ENCODE results near the gene OSGEP. TPM values are rescaled to one million over a fixed set of nuclear protein-coding genes. Genes with fewer than 3 reads are reported as not detected.

Gene OSGEP
- total and polyA plus RNA-seq, 4 donors = 35.5 to 54.1 (median 44.2) TPM

DNA sequence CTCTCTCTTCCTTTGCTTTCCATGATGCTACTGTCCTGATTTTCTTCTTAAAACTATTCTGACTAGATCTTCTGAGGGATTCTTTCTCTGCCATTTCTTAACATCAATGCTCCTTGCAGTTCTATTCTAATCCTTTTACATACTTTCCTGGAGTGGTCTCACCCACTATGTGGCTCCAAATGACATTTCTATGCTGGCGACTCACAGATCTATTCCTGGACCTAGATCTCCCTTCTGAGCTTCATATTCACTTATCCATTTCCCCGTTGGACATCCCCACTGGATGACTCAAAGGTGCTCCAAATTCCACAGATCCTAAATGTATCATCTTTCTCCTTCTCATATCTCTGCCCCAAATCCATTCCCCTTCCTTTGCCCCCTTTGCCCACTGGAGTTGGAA lies 45.4 kb downstream of the OSGEP start:
- TF ChIP-seq, protein P1, sequence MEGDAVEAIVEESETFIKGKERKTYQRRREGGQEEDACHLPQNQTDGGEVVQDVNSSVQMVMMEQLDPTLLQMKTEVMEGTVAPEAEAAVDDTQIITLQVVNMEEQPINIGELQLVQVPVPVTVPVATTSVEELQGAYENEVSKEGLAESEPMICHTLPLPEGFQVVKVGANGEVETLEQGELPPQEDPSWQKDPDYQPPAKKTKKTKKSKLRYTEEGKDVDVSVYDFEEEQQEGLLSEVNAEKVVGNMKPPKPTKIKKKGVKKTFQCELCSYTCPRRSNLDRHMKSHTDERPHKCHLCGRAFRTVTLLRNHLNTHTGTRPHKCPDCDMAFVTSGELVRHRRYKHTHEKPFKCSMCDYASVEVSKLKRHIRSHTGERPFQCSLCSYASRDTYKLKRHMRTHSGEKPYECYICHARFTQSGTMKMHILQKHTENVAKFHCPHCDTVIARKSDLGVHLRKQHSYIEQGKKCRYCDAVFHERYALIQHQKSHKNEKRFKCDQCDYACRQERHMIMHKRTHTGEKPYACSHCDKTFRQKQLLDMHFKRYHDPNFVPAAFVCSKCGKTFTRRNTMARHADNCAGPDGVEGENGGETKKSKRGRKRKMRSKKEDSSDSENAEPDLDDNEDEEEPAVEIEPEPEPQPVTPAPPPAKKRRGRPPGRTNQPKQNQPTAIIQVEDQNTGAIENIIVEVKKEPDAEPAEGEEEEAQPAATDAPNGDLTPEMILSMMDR (IDR thresholded peaks at IDR 0.05; ENCODE audit: control extremely low read depth, extremely low read depth) = no peak
- H3K36me3 ChIP-seq (ENCODE audit: control insufficient read depth in 4 of 4, insufficient read depth in 4 of 4, low read length in 4 of 4) = peaks cover 13 to 28% (median 17%) of the 10 kb centered on the region in 4 donors

GRCh38 chr14:20403521-20403920 lies 51.1 kb downstream of the OSGEP start:
- no peak for DNase-seq

More for the DNA sequence above, 45.4 kb downstream of the OSGEP start:
- no peaks in the 10 kb centered on the region for H3K27me3 ChIP-seq (ENCODE audit: control insufficient read depth in 3 of 3, insufficient read depth in 3 of 3, low read length in 2 of 3)
- ATAC-seq (ENCODE audit: insufficient read depth, low FRiP score) = no peak
- peaks cover 0 to 13% (median 3%) of the 10 kb centered on the region in 5 donors for H3K4me1 ChIP-seq (ENCODE audit: control insufficient read depth in 5 of 5, insufficient read depth in 5 of 5, low read length in 5 of 5)
- no peak overlapping the region for H3K27ac ChIP-seq (ENCODE audit: low read depth in 1 of 2, low read length in 1 of 2)
- H3K9me3 ChIP-seq (ENCODE audit: control insufficient read depth in 4 of 4, insufficient read depth in 3 of 4, low read length in 3 of 4) = no peaks in the 10 kb centered on the region
- no peak overlapping the region for H3K4me3 ChIP-seq
- DNase-seq = no peak
- WGBS, 2 donors = 93 to 96% methylated on average over 2 of the region's 2 CpGs
- no peak overlapping the region for H3K9ac ChIP-seq (ENCODE audit: insufficient read depth in 1 of 2, low read length in 2 of 2)

GRCh38 chr14:20400965-20401593 lies 53.5 kb downstream of the OSGEP start:
- no peak overlapping the region for H3K27ac ChIP-seq (ENCODE audit: low read depth in 1 of 2, low read length in 1 of 2)
- TF ChIP-seq, protein P1 (IDR thresholded peaks at IDR 0.05; ENCODE audit: control extremely low read depth, extremely low read depth) = no peak

More at GRCh38 chr14:20403521-20403920, 51.1 kb downstream of the OSGEP start:
- 90 to 91% methylated on average over 11 of the region's 11 CpGs for WGBS, 2 donors
- Histone ChIP-seq H3K9ac (ENCODE audit: insufficient read depth in 1 of 2, low read length in 2 of 2) (no peak overlapping the region), H3K27me3 (ENCODE audit: control insufficient read depth in 3 of 3, insufficient read depth in 3 of 3, low read length in 2 of 3) (no peaks in the 10 kb centered on the region), H3K4me1 (ENCODE audit: control insufficient read depth in 5 of 5, insufficient read depth in 5 of 5, low read length in 5 of 5) (peaks cover 0 to 1% (median 0%) of the 10 kb centered on the region in 5 donors), H3K4me3 (no peak overlapping the region), H3K27ac (ENCODE audit: low read depth in 1 of 2, low read length in 1 of 2) (no peak overlapping the region), H3K36me3 (ENCODE audit: control insufficient read depth in 4 of 4, insufficient read depth in 4 of 4, low read length in 4 of 4) (peaks cover 29 to 53% (median 32%) of the 10 kb centered on the region in 4 donors), H3K9me3 (ENCODE audit: control insufficient read depth in 4 of 4, insufficient read depth in 3 of 4, low read length in 3 of 4) (no peaks in the 10 kb centered on the region)
- no peak for ATAC-seq (ENCODE audit: insufficient read depth, low FRiP score)
- TF ChIP-seq, protein P1 (IDR thresholded peaks at IDR 0.05; ENCODE audit: control extremely low read depth, extremely low read depth) = no peak

More at GRCh38 chr14:20400965-20401593, 53.5 kb downstream of the OSGEP start:
- ATAC-seq (ENCODE audit: insufficient read depth, low FRiP score) = peak; percentile 34
- WGBS, 2 donors = 94 to 99% methylated on average over 10 of the region's 10 CpGs
- Histone ChIP-seq H3K4me3 (no peak overlapping the region), H3K4me1 (ENCODE audit: control insufficient read depth in 5 of 5, insufficient read depth in 5 of 5, low read length in 5 of 5) (peaks cover 0 to 1% (median 0%) of the 10 kb centered on the region in 5 donors), H3K36me3 (ENCODE audit: control insufficient read depth in 4 of 4, insufficient read depth in 4 of 4, low read length in 4 of 4) (peaks cover 29 to 42% (median 30%) of the 10 kb centered on the region in 4 donors), H3K9me3 (ENCODE audit: control insufficient read depth in 4 of 4, insufficient read depth in 3 of 4, low read length in 3 of 4) (no peaks in the 10 kb centered on the region), H3K27me3 (ENCODE audit: control insufficient read depth in 3 of 3, insufficient read depth in 3 of 3, low read length in 2 of 3) (no peaks in the 10 kb centered on the region), H3K9ac (ENCODE audit: insufficient read depth in 1 of 2, low read length in 2 of 2) (no peak overlapping the region)
- DNase-seq = no peak

Data from lung (tissue), 12 donors.